ENCODE results near the gene L1CAM. TPM values are rescaled to one million over a fixed set of nuclear protein-coding genes. Genes with fewer than 3 reads are reported as not detected.

Gene L1CAM
- total and polyA plus RNA-seq, 9 of the 15 experiments (the other 6 are each of a cell fraction or from before 2014, with no cell fraction given): 0.09 to 0.86 (median 0.26) TPM; not detected in 3

- Histone ChIP-seq H2AFZ (ENCODE audit: low read depth, low read length) (no peak overlapping the region), H3K36me3 (ENCODE audit: control insufficient read depth, insufficient read depth, low read length) (no peaks in the 10 kb centered on the region), H3K4me1 (replicated peaks in 1 of 2; ENCODE audit: control insufficient read depth in 2 of 2, insufficient read depth in 2 of 2, low read length in 2 of 2) (peaks cover 17 to 22% of the 10 kb centered on the region in 2 experiments; a peak in 4 of 5 replicates), H3K27ac (ENCODE audit: extremely low read depth, low read depth, low read length) (no peak overlapping the region), H3K79me2 (ENCODE audit: control insufficient read depth, insufficient read depth, low read length) (no peaks in the 10 kb centered on the region), H3K9ac (ENCODE audit: insufficient read depth in 1 of 2, low read depth in 2 of 2, low read length in 2 of 2) (no peak overlapping the region), H3K4me3 (no peak overlapping the region), H3K9me1 (ENCODE audit: control insufficient read depth, insufficient read depth, low read length) (no peaks in the 10 kb centered on the region), H3K4me2 (ENCODE audit: insufficient read depth, low read length) (no peak overlapping the region), H3K27me3 (ENCODE audit: control insufficient read depth in 2 of 2, insufficient read depth in 2 of 2, low read length in 2 of 2) (no peaks in the 10 kb centered on the region), H3K9me3 (replicated peaks; ENCODE audit: control insufficient read depth, insufficient read depth, low read depth, low read length) (no peaks in the 10 kb centered on the region), H4K20me1 (replicated peaks; ENCODE audit: control insufficient read depth, insufficient read depth, low read length) (no peaks in the 10 kb centered on the region)
- intact Hi-C loops (cut with micrococcal nuclease) (no loop called here), in situ Hi-C loops (cut with MboI) (no loop called here)
- ChIA-PET POLR2A (no interaction called here), CTCF (ENCODE audit: low intra/inter-chr PET ratio) (no interaction called here)
- TF ChIP-seq TCF3 (CRISPR knock-in tag; IDR thresholded peaks at IDR 0.05): no peak
- TF ChIP-seq PKNOX1 (IDR thresholded peaks at IDR 0.05): peak; percentile 40; the same call in 1 of the 2 replicates
- DNase-seq (ENCODE audit: extremely low read depth in 1 of 4, low spot score in 3 of 4) (no peak), FAIRE-seq (no peak), ATAC-seq (no peak)
- no TSS peak for BruUV-seq (replicated peaks)
- WGBS (ENCODE audit: insufficient coverage, low coverage, missing lambda C conversion rate): 92% methylated on average over 3 of the region's 3 CpGs
Observed at GRCh38 chrX:153851981-153852380, 34.0 kb downstream of the L1CAM start.

- ChIA-PET POLR2A (no interaction called here), CTCF (ENCODE audit: low intra/inter-chr PET ratio) (no interaction called here)
- H3K4me2 ChIP-seq (ENCODE audit: insufficient read depth, low read length): no peak overlapping the region
- H3K4me3 ChIP-seq: no peak overlapping the region
- no peak overlapping the region for H3K9ac ChIP-seq (ENCODE audit: insufficient read depth in 1 of 2, low read depth in 2 of 2, low read length in 2 of 2)
- BruUV-seq (replicated peaks): no TSS peak
- TF ChIP-seq CREM (IDR thresholded peaks at IDR 0.05; ENCODE audit: low read depth) (no peak), BDP1 (IDR thresholded peaks at IDR 0.05; ENCODE audit: insufficient read depth, insufficient read length) (no peak), ZNF584 (CRISPR knock-in tag; IDR thresholded peaks at IDR 0.05; ENCODE audit: low read depth) (no peak), THAP7 (CRISPR knock-in tag; IDR thresholded peaks at IDR 0.05) (no peak)
- TF ChIP-seq, protein P1, sequence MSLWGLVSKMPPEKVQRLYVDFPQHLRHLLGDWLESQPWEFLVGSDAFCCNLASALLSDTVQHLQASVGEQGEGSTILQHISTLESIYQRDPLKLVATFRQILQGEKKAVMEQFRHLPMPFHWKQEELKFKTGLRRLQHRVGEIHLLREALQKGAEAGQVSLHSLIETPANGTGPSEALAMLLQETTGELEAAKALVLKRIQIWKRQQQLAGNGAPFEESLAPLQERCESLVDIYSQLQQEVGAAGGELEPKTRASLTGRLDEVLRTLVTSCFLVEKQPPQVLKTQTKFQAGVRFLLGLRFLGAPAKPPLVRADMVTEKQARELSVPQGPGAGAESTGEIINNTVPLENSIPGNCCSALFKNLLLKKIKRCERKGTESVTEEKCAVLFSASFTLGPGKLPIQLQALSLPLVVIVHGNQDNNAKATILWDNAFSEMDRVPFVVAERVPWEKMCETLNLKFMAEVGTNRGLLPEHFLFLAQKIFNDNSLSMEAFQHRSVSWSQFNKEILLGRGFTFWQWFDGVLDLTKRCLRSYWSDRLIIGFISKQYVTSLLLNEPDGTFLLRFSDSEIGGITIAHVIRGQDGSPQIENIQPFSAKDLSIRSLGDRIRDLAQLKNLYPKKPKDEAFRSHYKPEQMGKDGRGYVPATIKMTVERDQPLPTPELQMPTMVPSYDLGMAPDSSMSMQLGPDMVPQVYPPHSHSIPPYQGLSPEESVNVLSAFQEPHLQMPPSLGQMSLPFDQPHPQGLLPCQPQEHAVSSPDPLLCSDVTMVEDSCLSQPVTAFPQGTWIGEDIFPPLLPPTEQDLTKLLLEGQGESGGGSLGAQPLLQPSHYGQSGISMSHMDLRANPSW (CRISPR knock-in tag; IDR thresholded peaks at IDR 0.05): no peak
- peak overlapping the region; percentile 8; the same call in 1 of the 2 replicates for H2AFZ ChIP-seq (ENCODE audit: low read depth, low read length)
- peaks cover 0 to 4% of the 10 kb centered on the region in 2 experiments; a peak in 2 of 5 replicates for H3K4me1 ChIP-seq (replicated peaks in 1 of 2; ENCODE audit: control insufficient read depth in 2 of 2, insufficient read depth in 2 of 2, low read length in 2 of 2)
- no peaks in the 10 kb centered on the region for H3K27me3 ChIP-seq (ENCODE audit: control insufficient read depth in 2 of 2, insufficient read depth in 2 of 2, low read length in 2 of 2)
- DNase-seq (ENCODE audit: extremely low read depth in 1 of 4, low spot score in 3 of 4): no peak
- in situ Hi-C loops (cut with MboI) (no loop called here), intact Hi-C loops (cut with micrococcal nuclease) (no loop called here)
- no peaks in the 10 kb centered on the region for H4K20me1 ChIP-seq (replicated peaks; ENCODE audit: control insufficient read depth, insufficient read depth, low read length)
- no peak for FAIRE-seq
- H3K27ac ChIP-seq (ENCODE audit: extremely low read depth, low read depth, low read length): no peak overlapping the region
- no peak for ATAC-seq
- H3K9me1 ChIP-seq (ENCODE audit: control insufficient read depth, insufficient read depth, low read length): no peaks in the 10 kb centered on the region
- 61% methylated on average over 3 of the region's 3 CpGs for WGBS (ENCODE audit: insufficient coverage, low coverage, missing lambda C conversion rate)
- no peaks in the 10 kb centered on the region for H3K9me3 ChIP-seq (replicated peaks; ENCODE audit: control insufficient read depth, insufficient read depth, low read depth, low read length)
- no peaks in the 10 kb centered on the region for H3K79me2 ChIP-seq (ENCODE audit: control insufficient read depth, insufficient read depth, low read length)
- H3K36me3 ChIP-seq (ENCODE audit: control insufficient read depth, insufficient read depth, low read length): no peaks in the 10 kb centered on the region
Observed at GRCh38 chrX:153848325-153848724, 37.6 kb downstream of the L1CAM start.

All from K562 (cell line).